Ascending aorta (tissue), 2 donors: ENCODE data around the gene TCOF1. TPM values are rescaled to one million over a fixed set of nuclear protein-coding genes. Genes with fewer than 3 reads are reported as not detected.
A peak's percentile ranks its signal among the peaks of the same experiment; 100 is the strongest.

Source experiments
- DNase-seq, 2 donors: peaks; one replicate each; pipeline ENCODE4 v3.0.0-alpha.2; 2019; ENCODE audit warnings: low spot score in 2 of 2
- H3K27ac ChIP-seq, 2 donors: fragments of 200-600 bp; sonication (generic); one replicate each; pipeline ENCODE4 v1.5.1; 2016 to 2017; ENCODE audit warnings: mild to moderate bottlenecking in 1 of 2
- H3K27me3 ChIP-seq: fragments of 200-600 bp; sonication (generic); one replicate; pipeline ENCODE4 v1.5.1; 2017
- H3K36me3 ChIP-seq, 2 donors: fragments of 200-600 bp; sonication (generic); one replicate each; pipeline ENCODE4 v1.5.1; 2016
- H3K4me1 ChIP-seq, 2 donors: fragments of 200-600 bp; sonication (generic); one replicate each; pipeline ENCODE4 v1.5.1; 2016 to 2017; ENCODE audit warnings: mild to moderate bottlenecking in 1 of 2
- H3K4me3 ChIP-seq, 2 donors: fragments of 200-600 bp; sonication (generic); one replicate each; pipeline ENCODE4 v1.5.1; 2016 to 2017; ENCODE audit warnings: mild to moderate bottlenecking in 1 of 2
- H3K9me3 ChIP-seq, 2 donors: fragments of 200-600 bp; sonication (generic); one replicate each; pipeline ENCODE4 v1.5.1; 2016
- intact Hi-C: fragments of 100-400 bp; cut with DNase I; formaldehyde crosslinking; loops from one replicate; pipeline ENCODE4 v1.15.1; 2023
- total RNA-seq: library from RNA; depleted of rRNA; stranded (reverse); fragments of >200 nt; gene quantifications from one replicate; pipeline ENCODE4 v1.1.0, GENCODE V29; 2016
- TF ChIP-seq, protein P1 (sequence below), 3 experiments: fragments of 200-600 bp in 2 of 3; fragments of 450-650 bp in 1 of 3; sonication (generic) in 2 of 3; IDR thresholded peaks; one replicate each; pipeline ENCODE4 v1.5.1; 2016 to 2019; ENCODE audit warnings: antibody characterized with exemption in 3 of 3, mild to moderate bottlenecking in 1 of 3, moderate library complexity in 1 of 3

Gene TCOF1
- total RNA-seq, 1 donor from 2014 or later = 31.4 TPM

DNA sequence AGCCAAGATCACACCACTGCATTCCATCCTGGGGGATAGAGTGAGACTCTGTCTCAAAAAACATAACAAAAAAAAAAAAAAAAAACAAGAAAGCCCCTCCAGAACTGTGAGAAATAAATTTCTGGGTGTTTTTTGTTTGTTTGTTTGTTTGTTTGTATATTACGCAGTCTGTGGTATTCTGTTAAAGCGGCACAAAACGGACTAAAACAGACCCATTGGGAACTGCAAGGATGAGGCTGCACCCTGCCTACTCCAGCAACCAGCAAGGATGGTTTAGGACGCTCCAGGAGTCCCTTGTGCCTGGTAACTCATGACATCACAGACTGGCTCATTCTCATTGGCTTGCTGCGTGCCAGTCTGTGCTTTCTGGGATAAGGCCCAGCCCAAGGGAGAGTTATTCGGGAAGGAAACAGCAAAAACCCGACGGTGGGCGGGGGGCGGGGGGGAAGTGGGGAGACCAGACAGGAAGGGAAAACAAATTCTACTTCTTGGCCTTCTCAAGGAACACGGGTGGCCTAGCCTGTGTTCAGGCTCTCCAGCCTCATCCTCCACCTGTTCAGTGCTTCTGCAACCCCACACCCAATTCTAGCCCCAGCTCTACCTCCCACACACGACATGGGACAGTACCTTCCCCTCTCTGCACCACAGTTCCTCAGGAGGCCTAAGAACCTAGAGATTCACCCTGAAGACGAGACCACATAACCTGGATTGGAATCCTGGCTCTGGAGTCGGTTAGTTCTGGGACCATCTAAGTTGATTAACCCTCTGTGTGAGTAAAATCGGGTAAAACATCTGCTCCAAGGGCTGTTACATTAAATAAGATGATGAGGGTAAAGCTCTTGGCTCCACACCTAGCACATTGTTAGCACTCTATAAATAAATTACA lies 52.4 kb downstream of the TCOF1 start:
- H3K27me3 ChIP-seq = no peaks in the 10 kb centered on the region
- no peaks in the 10 kb centered on the region for H3K36me3 ChIP-seq
- intact Hi-C loops = loop anchor here (5.0 kb wide), 1 partner anchor 53 kb away; the partner anchor contains the start of gene TCOF1
- DNase-seq = peak; percentile 61 to 92
- peak overlapping the region; percentile 28 to 64 for H3K4me3 ChIP-seq
- H3K4me1 ChIP-seq = peaks cover 3 to 11% of the 10 kb centered on the region in 2 donors
- H3K27ac ChIP-seq = peak overlapping the region; percentile 81 to 86
- TF ChIP-seq, protein P1, sequence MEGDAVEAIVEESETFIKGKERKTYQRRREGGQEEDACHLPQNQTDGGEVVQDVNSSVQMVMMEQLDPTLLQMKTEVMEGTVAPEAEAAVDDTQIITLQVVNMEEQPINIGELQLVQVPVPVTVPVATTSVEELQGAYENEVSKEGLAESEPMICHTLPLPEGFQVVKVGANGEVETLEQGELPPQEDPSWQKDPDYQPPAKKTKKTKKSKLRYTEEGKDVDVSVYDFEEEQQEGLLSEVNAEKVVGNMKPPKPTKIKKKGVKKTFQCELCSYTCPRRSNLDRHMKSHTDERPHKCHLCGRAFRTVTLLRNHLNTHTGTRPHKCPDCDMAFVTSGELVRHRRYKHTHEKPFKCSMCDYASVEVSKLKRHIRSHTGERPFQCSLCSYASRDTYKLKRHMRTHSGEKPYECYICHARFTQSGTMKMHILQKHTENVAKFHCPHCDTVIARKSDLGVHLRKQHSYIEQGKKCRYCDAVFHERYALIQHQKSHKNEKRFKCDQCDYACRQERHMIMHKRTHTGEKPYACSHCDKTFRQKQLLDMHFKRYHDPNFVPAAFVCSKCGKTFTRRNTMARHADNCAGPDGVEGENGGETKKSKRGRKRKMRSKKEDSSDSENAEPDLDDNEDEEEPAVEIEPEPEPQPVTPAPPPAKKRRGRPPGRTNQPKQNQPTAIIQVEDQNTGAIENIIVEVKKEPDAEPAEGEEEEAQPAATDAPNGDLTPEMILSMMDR (IDR thresholded peaks at IDR 0.05) = no peak
- H3K9me3 ChIP-seq = no peaks in the 10 kb centered on the region

DNA sequence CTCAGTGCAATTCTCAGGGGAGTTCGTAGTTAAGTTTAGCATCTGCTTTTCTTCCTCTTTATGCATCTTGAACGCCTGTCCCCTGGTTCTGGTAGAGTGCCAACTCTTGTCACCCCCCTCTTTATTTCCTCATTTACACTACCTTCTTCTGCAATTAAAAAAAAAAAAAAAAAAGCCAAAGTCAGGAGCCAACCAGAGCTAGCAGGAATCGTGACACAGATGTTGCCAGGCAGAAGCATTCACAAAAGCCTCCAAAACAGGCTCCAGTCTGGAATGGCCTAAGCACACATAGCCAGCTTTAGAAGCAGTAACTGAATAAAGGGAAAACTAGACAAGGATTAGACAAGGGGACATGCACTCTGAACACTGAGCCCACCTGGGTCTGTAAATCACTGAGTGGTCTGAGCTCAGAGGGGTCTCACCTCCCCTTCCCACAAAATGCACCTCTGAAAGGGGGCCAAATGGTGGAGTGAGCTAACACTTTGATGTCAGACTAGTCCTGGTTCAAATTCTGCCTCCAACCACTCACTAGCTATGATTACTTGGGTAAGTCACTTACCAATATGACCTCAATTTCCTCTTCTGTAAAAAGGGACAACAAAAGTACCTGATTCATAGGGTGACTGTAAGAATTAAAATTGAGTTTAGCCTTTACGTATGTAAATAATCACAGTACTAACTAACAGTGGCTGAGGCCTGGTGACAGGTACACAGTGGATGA lies 53.2 kb downstream of the TCOF1 start:
- peaks cover 3 to 11% of the 10 kb centered on the region in 2 donors for H3K4me1 ChIP-seq
- TF ChIP-seq, protein P1 (IDR thresholded peaks at IDR 0.05) = no peak
- H3K36me3 ChIP-seq = no peaks in the 10 kb centered on the region
- H3K9me3 ChIP-seq = no peaks in the 10 kb centered on the region
- H3K4me3 ChIP-seq = peak overlapping the region; percentile 55 to 64
- H3K27ac ChIP-seq = peak overlapping the region; percentile 81 to 86
- DNase-seq = peak in 1 of 2 donors; percentile 86
- H3K27me3 ChIP-seq = no peaks in the 10 kb centered on the region
- intact Hi-C loops = loop anchor here (5.0 kb wide), 1 partner anchor 53 kb away; the partner anchor contains the start of gene TCOF1

DNA sequence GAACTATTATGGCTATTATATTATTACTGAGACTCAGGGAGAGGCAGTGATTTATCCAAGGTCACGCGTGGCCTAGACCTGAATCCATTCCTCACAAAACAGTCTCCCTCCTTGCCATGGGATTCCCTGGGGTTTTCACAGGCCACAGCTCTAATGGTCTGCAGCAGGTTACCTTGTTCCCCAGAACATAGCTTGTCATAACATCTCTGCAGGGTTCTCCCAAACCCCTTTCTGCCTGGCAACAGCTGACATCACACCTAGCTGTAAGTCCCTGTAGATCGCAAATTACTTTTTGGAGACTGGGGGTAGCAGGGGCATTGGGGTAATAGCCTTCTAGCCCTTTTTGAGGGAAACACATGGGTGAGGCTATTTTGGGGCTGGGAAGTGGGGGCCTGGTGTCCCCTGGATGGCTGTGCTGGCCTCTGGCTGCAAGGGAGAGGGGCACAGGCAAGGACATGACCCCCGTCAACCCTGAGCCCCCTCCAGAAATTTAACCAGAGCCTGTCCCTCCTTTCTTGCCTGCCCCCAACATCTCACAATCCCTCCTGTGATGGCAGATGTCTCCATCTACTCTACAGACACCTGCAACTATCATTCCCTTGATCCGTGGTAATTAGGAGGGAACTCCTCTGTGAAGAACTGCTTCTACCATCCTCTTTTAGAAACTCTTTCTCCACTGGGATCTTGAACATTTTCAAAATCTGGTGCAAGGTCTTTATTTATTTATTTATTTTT lies 53.9 kb downstream of the TCOF1 start:
- H3K4me3 ChIP-seq = peak overlapping the region; percentile 55 to 64
- no peak for DNase-seq
- H3K9me3 ChIP-seq = no peaks in the 10 kb centered on the region
- intact Hi-C loops = loop anchor here (5.0 kb wide), 1 partner anchor 54 kb away; the partner anchor contains the start of gene TCOF1
- TF ChIP-seq, protein P1 (IDR thresholded peaks at IDR 0.05) = no peak
- no peaks in the 10 kb centered on the region for H3K27me3 ChIP-seq
- no peaks in the 10 kb centered on the region for H3K36me3 ChIP-seq
- H3K4me1 ChIP-seq = peaks cover 3 to 11% of the 10 kb centered on the region in 2 donors
- peak overlapping the region; percentile 81 to 86 for H3K27ac ChIP-seq

DNA sequence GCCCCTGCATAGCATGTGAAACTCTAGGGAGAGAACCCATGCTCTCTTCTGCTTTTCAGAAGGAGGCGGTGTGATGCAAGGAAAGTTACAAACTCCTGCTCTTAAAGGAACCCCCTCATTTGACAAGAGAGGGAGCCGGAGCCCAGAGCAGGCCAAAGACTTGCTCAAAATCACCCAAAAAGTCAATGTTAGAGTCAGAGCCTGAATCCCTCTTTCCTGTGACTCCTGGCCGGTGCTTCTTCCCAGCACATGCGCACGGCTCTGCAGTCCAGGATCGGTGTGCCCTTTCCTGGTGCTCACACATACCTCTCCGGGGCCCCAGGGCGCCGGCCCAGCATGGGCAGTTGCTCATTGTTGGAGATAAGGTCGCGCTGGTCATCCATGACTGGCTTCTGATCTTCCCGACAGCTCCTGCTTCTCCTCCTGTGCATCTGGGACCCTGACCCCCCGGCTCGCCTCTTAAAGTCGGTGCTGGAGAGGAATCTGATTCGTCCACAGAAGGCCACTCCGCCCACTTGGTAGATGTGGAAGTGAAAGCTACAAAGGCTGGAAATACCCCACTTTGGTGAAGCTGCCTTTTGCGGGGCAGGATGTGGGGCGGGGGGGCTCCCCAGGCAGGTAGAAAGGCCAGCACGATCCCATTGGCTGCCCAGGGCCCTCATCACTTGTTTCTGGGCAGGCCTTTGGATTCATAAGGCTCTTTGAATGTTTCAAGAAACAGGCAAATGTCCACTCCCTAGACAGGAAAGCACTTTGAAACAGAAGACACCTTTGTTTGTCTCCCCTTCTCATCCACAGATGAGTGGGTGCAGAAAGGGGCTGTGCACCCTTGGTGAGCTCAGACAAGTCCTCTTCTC lies 55.0 kb downstream of the TCOF1 start, which contains the start of gene CD74:
Gene CD74, minus strand, starts transcription at position 592 of the 857 bp plus-strand sequence. Its CDS starts 161 bp downstream, at position 431.
- peak within 1 kb of the TSS; percentile 81 to 86 for H3K27ac ChIP-seq
- peak; percentile 79 to 93 for DNase-seq
- peaks cover 3 to 11% of the 10 kb centered on the region in 2 donors for H3K4me1 ChIP-seq
- H3K9me3 ChIP-seq = no peaks in the 10 kb centered on the region
- H3K4me3 ChIP-seq = peak within 1 kb of the TSS; percentile 55 to 64
- intact Hi-C loops = loop anchor here (5.0 kb wide), 1 partner anchor 55 kb away; the partner anchor contains the start of gene TCOF1
- TF ChIP-seq, protein P1 (IDR thresholded peaks at IDR 0.05) = no peak
- no peaks in the 10 kb centered on the region for H3K27me3 ChIP-seq
- H3K36me3 ChIP-seq = no peaks in the 10 kb centered on the region
